GM12864 (cell line): ENCODE results near the gene CAPN11.

Source experiments
- DNase-seq: peaks from one replicate; pipeline ENCODE4 v3.0.0-alpha.2; 2011; ENCODE audit warnings: low read depth
- H3K4me3 ChIP-seq: 2 replicates; pipeline ENCODE4 v1.5.1; 2011; ENCODE audit warnings: mild to moderate bottlenecking, low read depth, low read length, control low read depth
- TF ChIP-seq, protein P1 (sequence below): IDR thresholded peaks from 2 replicates; pipeline ENCODE4 v1.5.1; 2011; ENCODE audit warnings: low read depth, mild to moderate bottlenecking, moderate library complexity, low read length, control low read depth, inconsistent platforms; ENCODE audit errors: missing control alignments

Gene CAPN11

DNA sequence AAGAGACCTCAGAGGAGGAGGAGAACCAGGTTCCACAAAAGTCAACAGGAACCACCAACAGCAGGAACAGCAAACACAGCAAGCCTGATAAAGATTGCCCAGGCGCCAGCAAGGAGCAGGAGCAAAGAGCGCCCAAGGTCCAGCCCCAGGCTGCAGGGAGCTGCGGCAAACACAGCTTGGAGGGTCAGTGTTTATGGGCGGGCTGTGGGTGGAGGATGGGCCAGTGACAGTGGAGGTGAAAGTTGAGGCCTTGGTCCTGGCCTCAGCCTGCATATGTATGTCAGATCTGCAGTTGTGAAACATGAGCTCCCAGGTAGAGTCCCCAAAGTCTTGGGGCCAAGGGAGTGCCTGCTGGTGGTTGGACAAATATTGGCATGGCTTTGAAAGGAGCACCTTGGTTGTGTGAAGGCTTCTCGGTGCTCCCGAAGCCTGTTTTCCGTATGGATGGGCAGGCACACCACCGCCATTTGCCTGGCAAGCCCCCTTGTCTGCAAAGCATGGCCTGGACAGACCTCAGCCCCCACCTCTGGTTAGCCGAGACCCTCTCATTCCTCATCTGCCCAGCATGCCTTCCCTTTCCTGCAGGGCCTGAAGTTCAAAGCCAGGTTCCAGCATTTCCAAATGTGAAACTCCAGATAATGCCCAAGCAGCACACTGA, 2.0 kb upstream of the CAPN11 start:
- no peak for DNase-seq
- TF ChIP-seq, protein P1, sequence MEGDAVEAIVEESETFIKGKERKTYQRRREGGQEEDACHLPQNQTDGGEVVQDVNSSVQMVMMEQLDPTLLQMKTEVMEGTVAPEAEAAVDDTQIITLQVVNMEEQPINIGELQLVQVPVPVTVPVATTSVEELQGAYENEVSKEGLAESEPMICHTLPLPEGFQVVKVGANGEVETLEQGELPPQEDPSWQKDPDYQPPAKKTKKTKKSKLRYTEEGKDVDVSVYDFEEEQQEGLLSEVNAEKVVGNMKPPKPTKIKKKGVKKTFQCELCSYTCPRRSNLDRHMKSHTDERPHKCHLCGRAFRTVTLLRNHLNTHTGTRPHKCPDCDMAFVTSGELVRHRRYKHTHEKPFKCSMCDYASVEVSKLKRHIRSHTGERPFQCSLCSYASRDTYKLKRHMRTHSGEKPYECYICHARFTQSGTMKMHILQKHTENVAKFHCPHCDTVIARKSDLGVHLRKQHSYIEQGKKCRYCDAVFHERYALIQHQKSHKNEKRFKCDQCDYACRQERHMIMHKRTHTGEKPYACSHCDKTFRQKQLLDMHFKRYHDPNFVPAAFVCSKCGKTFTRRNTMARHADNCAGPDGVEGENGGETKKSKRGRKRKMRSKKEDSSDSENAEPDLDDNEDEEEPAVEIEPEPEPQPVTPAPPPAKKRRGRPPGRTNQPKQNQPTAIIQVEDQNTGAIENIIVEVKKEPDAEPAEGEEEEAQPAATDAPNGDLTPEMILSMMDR = no peak
- H3K4me3 ChIP-seq = no peak overlapping the region

DNA sequence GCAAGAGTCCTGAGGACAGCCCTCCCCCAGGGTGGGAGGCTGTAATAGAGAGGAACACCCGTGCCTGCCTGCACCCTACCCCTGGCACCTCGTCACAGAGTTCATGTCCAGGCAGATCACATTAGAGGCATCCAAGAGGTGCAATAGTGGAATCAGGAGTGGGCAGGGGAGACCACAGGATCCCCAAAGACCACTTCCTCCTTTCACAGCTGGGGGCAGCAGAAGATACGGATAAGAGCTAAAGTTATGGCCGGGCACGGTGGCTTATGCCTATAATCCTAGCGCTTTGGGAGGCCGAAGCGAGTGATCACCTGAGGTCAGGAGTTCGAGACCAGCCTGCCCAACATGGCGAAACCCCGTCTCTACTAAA, 1.5 kb upstream of the CAPN11 start:
- H3K4me3 ChIP-seq = no peak overlapping the region
- TF ChIP-seq, protein P1 = no peak
- no peak for DNase-seq

DNA sequence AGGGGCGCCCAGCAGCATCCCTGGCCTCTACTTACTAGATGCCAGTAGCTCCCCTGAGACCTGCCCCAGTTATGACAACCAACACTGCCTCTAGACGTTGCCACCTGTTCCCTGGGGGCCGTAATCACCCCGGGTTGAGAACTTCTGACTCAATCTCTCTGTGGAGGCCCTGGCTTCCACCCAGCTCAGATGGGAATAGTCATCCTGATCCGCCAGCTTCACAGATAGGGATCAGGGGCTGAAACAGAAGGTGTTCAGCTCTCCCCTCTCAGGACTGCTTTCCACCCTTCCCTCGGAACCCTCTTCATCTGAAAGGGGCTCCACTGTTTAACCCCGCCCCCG, 3.3 kb downstream of the CAPN11 start:
- DNase-seq = no peak
- TF ChIP-seq, protein P1 = no peak
- H3K4me3 ChIP-seq = no peak overlapping the region

DNA sequence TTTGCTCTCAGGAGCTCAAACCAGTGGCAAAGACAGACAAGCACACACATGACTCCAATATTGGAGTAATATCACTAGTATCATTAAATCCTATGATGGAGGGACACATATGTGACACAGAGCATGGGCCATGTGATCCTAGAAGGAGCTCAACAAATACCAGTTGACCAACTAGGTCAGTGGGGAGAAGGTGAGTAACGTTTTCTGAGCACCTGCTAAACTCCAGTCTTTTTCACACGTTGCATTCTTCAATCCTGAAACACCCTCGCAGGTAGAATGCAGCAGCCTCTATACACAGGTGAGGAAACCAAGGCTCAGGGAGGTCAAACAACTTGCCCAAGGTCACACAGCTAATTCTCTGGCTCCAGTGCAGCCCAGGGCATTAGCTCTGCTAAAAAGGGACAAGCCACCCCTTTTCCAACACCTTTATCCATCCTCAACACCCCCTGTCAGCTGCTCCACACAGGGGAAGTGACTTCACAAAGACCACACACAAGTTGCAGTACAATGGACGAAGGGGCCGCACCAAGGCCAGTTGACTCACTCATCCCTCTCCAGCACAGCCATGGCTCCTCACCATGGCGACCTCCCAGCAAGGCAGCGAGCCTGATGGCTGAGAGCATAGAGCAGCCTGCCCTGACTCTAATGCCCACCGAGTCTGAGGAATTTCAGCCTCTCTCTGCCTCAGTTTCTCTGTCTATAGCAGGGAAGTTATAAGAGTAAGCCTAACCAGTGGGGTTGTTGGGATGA, 4.4 kb downstream of the CAPN11 start:
- no peak overlapping the region for H3K4me3 ChIP-seq
- no peak for DNase-seq
- TF ChIP-seq, protein P1 = no peak

DNA sequence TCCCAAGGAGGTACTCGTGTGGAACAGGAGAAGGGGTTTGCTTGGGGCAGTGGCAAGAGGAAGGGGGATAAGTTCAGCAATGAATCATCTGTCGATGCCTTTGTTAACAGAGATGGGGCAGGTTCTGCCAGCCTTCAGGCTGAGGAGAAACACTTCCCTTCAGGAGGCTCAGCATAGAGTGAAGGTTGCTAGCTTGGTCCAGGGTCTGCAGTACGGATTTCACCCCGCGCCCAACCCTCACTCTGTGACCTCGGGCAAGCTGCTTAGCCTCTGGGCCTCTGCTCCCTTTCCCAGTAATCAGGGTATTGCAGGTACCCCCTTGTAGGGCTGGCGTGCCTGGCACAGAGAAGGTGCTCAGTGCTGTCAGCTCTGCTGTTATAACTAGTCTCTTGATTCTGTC, 7.5 kb downstream of the CAPN11 start:
- no peak for DNase-seq
- TF ChIP-seq, protein P1 = no peak
- H3K4me3 ChIP-seq = no peak overlapping the region

DNA sequence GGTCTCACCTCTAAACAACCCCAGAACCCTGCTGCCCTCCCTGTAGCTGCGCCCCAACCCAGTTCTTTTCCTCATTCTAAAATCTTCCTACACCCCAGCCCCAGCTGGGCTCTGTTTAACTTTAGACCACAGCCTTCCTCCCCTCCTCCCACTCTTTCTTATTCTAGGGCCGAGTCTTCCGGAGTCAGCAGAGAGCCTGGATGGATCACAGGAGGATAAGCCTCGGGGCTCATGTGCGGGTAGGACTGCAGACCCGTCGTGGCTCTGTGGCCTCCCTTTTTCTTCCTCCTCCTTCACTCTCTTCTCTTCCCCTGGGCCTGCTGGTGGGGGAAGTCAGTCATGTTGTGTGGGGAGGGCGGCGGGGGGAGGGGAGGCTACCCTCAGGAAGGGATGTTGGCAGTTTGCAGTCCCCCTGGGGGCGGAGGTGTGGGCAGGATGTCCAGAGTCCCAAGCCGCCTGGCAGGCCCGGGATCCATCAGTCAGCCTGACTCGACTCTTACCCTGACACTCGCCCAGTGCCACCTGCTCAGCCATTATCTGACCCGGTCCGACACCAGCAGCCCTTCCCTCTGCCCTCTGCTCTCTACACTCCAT, 8.1 kb downstream of the CAPN11 start:
- TF ChIP-seq, protein P1 = no peak
- DNase-seq = no peak
- no peak overlapping the region for H3K4me3 ChIP-seq
